GM18858 (cell line): ENCODE measurements around the gene GRAMD4.

Experiments used
- ATAC-seq: cut with Tn5 transposase; IDR thresholded peaks from one replicate; pipeline ENCODE4 v1.9.1; 2021; ENCODE audit not compliant: unreplicated experiment

Gene GRAMD4

DNA sequence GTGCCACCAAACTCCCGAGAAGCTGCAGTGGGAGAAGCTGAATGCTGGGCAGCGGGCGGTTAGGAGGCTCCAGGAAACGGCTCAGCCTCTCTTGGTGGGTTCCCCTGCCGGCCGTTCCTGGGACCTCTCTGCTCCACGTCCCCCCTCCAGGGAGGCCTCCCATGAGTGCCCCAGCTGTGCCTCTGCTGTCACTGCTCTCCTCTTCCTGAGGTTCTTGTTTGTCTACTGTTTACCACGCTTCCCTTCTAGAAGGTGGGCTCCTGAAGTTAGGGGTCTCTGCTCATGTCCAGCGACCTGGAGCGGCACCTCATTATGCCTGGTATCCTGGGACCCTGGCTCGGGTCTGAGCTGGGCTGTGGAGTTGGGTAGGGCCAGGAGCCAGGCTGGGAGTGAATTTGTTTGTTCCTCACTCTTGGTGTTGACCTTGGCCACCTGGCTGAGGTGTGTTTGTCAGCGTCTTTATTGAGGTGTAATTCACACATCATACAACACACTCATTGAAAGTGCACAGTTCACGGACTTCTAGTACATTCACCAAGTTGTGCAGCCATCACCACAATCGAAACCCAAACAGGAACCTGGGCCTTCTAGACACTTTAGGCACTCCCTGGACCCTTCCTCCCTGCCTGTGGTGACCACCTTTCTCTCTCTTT, 37.8 kb upstream of the GRAMD4 start:
- no peak for ATAC-seq

DNA sequence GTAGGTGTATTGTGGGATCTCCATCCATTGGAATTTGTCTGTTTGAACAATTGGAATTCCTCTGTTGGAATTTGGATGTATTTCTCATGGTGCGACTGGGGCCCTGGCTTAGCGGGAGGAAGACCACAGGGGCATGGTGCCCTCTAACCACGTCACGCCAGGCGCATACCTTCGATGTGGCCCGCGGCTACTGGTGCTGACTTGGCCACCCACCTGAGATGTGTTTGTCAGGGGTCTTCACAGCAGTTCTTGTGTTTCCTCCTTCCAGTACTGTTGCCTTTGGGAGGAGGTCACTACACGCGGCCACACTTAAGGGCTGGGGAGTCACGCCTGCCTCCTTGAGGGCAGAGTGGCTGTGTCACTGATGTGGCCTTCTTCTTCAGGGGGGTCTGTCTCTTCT, 36.6 kb upstream of the GRAMD4 start:
- ATAC-seq, result no peak

DNA sequence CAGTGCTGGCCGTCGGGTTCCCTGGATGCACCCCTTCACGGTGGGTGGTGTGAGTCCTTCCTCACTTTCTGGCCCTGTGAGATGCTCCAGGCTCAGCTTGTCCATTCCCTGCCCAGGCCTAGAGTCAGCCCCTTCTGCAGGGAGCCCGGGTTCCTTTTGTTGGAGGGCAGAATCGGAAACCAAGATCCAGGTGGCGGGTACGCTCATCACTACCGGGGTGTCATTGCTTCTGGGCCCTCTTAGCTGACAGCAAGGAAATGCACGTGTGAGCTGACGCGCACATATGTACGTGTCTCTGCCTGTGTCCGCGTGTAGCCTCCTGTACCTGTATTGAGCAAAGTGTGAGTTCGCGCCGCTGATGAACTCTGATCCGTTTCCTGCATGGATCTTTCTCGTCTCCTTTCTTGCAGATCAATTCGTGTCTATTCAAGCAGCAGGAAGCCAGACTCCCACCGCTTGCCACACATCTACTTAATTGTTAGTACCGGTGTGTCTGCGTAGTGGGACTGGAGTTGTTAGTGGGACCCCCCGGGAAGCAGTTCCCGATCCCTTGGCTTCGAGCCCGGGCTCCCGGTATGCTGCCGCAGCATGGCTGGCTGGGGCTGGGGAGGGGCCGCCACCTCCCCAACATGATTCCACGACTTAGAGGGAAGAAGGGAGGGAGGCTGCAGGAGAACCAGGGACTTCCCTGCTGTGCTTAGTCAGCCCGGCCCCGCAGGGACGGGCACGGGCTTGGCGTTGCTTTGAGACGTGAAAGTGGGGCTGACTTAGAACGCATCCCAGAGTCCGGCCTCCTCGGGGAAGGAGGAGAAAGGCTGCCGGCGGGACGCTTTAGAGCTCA, 35.9 kb upstream of the GRAMD4 start:
- ATAC-seq, result no peak

DNA sequence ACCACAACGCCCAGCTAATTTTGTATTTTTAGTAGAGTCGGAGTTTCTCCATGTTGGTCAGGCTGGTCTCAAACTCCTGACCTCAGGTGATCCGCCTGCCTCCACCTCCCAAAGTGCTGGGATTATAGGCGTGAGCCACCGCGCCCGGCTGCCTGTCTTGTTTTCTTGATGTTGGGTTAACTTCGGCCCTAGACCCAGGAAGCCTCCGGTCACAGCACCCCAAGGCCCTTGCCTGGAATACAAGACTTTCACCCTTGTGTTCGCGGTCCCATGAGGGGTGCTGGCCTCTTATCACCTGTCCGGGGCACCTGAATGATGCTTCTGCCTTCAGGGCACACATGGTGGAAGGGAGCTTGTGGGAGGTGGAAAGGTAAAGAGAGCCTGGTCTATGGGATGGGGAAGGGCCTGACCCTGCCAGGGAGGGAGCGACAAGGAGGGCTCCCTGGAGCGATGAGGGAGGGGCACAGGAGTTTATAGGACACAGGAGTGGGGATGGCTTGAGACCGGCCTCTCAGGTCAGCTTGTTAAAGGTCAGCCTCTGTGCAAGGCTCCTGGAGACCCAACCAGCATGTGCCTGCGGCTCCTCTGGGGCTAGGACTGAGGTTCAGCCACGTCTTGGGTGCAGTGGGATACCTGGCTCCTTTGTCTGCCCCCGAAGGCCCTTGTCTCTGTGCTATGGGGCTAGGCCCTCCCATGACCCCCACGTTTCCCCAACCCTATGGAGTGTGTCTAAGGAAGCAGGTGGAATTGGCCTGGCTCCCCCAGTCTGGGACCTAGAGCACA, 34.7 kb upstream of the GRAMD4 start:
- ATAC-seq, result no peak

DNA sequence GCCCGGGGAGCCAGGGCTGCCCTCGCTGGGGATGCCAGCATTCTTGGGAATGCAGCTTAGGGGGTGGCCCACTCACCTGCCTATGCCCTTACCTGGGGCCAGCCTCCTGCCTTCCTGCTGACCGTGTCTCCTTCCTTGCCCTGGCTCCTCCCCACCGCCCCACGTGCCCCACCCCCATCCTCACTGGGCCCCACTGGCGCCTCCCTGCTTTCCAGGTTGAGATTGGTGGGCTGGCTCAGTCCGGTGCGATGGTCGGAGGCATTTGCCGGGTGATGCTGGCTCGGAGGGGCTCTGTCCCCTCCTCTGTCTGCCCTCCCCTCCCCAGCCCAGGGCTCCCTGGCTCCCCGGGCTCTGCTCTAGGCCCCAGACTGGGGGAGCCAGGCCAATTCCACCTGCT, 34.1 kb upstream of the GRAMD4 start:
- no peak for ATAC-seq

DNA sequence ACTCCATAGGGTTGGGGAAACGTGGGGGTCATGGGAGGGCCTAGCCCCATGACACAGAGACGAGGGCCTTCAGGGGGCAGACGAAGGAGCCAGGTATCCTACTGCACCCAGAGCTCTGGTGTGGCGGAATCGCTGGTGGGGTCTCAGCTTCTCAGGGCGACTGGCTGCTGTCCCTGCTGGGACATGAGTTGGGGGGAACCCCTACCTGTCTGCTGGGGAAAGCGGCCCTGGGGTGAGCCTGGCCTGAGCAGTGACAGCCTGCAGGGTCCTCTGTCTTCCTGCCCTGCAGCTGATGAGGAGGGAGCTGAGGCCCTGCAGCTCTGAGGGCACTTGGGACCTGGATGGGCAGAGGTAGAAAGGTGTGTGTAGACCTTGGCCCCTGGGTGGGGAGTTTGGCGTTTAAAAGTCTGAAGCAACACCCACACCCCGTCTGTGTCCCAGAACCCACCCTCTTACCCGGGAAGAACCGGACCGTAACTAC, 33.6 kb upstream of the GRAMD4 start:
- no peak for ATAC-seq

DNA sequence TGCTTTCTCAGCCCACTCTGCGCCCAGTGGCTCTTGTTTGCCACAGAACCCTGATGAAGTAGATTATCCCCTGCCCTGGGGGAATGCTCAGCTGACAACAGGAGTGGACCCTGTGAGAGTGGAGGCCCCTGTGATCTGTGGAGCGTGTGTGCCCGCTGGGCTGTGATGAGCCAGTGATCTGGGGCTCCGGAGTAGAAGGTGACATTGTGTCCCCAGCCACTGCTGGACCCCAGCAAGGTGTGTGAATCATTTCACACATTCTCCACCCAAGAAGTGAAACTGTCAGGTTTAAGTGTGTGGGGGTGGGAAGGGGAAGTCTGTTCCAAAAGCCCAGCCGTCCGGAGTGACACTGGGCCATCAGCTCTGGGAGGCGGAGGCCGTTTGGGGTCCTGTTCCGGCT, 33.1 kb upstream of the GRAMD4 start:
- ATAC-seq, result peak; percentile 29

DNA sequence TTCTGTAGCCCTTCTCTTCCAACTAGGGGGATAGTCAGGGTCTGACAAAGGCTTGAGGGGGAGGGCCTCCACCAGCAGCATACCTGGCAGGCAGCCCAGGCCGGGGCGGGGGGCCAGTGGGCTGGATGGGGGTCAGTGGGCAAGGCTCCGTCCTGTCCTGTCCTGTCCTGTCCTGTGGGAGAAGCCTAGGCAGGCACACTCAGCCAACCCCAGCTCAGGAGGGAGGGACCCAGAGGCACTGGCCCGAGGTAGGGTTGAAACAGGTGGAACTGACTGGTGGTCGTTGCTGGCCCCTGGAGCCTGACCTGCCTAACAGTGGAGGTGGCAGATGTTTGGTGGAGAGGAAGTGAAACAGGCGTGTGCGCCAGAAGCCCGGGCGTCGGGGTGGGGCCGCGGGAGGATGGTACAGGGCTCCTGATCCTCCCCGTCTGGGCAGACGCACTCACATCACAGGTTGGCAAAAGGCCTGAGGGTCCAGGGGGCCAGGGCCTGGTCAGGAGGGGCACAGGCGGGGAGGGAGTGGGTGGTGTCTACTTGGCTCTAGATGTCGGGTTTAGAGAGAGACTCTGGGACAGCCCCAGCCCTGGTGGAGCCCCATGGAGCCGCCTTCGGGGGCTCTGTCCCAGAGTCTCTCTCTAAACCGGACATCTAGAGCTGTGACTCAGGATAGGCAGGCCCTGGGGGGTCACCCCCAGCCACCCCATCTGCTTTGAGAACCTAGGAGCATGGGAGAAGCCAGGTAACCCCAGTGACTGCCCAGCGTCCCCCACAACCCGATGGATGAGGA, 32.5 kb upstream of the GRAMD4 start:
- ATAC-seq, result peak; percentile 43

DNA sequence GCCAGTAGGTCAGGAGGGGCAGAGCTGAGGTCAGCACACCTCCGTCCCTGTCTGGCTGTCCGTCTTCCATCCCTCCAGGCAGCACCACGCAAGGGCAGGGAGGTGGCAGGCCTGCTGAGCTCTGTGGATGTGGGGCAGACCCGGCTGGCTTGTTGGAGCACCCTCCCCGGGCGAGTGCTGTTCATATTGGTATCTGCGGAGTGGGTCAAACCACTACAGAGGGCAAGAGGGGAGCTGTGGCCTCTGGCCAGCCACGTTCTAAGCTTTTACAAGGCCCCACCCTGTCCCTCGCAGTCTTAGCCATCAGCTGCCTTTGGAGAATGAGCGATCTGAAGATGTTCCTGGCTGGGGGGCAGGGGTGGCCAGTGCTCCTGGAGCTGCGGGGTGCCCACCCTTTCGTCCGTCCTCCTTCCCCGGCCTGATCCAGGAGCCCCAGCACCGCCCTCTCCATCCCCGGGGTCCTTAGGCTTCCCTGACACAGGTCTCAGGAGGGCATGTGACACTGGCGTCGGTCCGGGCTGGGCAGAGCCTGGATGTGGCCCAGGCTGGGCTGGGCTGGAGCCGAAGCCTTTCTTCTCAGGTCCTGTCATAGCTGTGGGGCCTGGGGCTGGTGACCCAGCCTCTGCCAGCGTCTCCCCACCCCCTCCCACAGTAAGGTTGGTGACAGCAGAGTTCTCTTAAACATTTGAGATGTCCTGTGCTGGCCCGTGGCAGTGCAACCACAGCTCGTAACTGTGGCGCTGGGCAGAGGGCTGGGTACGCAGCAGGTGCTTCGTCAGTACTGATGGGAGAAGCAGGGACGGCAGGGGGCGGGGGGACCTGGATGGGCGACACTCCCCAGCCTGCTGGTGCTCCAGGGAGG, 31.7 kb upstream of the GRAMD4 start:
- no peak for ATAC-seq

DNA sequence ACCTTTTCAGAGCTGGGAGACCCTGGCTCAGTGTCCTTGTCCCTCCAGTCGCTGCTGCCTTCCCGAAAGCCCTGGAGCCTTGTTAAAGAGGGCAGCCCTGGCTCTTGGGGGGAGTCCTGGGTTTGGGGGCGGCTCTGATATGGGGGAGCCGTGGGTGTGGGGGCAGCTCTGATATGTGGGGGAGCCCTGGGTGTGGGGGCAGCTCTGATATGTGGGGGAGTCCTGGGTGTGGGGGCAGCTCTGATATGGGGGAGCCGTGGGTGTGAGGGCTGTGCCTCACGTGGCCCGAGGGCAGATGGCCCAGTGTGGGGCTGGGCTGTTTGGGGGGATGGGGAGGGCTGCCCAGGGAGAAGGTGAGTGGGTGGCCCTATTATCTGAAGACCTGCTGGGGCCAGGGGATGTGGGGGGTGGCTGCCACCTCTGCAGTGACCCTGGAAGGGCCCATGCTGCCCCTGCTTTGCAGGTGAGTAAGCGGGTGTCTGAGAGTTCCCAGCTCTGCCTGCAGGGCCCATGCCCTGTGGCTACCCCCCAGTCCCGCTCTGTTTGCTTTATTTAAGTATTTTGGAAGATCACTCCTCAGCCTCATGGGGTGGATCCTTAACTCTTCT, 30.9 kb upstream of the GRAMD4 start:
- ATAC-seq, result no peak

DNA sequence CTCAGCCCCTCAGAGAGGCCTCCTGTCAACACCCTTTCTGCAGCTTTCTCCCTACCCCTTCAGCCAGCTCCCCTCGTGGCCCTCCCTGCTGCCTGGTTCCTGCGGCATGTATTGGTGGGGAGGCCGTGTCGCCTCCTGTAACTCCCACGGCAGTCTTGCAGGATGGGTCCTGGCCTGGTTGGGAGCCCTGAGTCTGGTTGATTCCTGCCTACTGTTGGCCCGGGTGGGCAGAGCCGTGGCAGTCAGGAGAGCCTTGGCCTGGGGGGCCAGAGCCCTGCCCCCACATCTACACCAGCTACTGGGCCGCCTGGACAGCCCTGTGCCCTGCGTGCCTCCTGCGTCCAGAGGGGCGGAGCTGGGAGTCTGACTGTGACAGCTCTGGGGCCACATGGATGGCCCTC, 30.3 kb upstream of the GRAMD4 start:
- no peak for ATAC-seq

DNA sequence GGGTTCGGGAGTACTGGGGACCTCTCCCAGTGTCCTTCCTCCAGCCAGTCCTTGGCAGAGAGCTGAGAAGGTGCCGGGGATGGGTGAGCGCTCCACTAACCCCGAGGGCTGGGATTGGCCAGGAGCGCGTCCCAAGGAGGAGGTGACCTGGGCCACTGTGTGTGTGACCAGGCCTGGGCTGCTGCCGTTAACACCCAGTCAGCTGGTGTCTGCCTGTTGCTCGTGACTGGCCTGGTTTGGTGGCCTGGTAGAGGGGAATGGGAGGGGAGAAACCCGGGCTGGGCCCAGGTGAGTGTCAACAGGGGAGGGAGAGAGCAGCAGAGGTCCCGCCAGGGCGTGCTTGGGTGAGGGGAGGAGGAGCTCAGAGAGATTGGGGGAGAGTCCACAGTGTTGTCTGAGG, 29.9 kb upstream of the GRAMD4 start:
- ATAC-seq, result no peak

DNA sequence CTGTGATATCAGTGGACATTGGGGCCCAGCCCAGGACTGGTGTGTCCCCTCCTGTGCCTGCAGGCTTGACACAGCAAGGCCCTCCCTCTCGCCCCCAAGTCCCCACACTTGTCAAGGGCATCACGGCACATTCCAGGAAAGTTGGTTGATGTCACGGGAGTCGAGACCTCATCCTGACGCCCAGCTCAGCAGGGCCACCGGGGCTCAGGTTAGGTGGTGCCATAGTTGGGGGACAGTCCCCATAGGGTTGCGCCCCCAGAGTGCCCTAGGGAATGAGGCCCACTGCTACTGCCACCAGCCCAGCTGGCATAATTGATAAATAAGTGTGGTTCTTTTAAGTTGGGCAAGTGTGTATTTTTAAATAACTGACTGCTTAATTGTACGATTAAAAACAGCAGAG, 28.3 kb upstream of the GRAMD4 start:
- ATAC-seq, result no peak

DNA sequence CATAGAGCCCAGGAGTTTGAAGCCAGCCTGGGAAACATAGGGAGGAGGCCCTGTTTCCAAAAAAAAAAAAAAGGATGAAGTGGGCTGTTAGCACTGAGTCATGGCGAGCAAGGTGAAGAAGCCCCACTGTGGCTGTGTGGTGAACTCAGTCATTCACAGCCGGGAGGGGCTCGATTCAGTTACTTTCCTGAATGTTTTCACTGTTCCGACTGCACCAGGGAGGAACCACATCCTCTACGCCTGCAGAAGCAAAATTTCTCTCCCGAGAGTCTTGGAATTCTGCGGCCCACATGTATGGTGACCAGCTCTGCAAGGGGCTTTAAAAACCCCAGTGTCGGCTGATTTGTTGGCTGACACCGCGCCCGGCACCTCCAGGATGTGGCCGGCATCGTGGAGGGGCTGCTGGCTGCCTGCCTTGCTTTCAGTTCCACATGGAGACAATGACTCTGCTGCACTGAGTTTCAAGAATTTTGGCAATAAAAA, 27.8 kb upstream of the GRAMD4 start:
- ATAC-seq, result no peak

DNA sequence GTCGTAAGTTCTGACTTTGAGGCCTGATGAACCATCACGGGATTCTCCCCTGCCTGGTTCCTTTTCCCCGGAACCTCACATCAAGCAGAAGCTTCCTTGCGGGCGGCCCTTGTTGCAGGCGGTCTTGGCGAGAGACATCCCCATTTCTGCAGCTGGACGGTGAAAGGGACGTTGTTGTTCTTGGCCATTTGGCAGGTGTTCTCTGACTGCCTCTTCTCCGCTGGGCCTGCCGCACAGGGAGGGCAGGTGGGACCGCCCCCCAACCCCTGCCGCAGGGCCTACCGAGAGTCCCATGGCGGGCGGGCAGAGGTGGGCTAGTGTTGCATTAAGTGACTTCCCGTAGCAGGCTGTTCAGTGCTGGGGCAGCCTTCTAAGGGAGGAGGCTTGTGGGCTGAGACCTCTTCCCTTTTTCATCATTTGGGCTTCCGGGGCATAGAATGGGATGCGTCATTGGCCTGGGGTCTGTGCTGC, 26.9 kb upstream of the GRAMD4 start:
- ATAC-seq, result no peak

DNA sequence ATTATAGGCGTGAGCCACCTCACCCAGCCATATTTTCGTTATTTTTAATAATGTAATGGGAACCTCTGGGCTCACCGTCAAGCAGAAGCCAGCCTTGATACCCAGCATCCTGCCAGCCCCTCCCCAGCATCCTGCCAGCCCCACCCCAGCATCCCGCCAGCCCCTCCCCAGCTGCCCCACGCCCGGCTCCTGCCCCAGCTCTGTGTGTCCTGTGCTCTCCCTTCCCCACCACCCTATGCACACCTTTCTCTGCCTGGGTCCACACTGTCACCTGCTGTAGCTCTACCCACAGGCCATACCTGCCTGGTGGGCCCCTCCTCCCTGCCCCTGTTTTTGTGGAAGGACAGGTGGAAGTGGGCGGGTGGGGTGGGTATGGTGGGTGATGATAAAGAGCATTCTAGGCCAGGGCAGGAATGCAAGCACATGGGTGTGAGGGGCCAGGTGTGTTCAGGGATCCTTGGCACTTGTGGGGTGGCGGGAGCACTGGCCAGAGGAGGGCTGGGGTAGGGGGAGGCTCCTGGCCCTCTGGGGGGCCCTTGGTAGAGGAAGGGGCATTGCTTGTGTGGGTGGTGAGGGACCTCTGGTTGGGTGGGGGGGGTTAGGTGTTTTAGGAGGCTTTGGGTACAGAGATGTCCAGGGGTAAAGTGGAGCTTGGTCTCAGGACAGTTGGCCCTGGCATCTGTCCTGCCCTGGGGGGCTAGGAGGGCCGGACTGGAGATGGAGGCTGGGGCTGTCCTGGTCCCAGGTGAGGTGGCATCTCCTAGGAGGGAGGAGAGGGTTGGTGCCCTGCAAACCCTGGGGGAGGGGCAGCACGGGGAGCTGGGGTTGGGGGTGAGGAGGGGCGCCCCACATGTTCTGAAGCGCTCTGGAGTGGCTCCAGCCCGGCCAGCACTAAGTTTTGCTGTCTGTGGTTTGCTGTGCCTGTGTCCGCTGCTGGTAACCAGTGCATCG, 25.9 kb upstream of the GRAMD4 start:
- ATAC-seq, result no peak

DNA sequence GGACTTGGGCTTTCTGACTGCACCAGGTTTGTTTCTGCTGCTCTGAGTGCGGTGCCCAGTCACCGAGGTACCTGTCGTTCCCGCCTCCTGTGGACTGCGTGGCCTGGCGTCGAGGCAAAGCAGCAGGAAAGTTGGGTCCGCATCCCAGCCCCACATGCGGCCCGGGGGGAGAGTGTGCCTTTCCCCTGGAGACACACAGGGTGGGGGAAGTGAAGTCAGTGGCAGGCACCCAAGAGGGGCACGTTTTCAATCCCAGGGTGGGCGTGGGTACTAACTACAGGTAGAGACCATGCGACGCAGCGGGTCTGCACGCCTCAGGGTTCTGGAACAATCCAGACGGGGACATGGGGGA, 25.3 kb upstream of the GRAMD4 start:
- ATAC-seq, result no peak

DNA sequence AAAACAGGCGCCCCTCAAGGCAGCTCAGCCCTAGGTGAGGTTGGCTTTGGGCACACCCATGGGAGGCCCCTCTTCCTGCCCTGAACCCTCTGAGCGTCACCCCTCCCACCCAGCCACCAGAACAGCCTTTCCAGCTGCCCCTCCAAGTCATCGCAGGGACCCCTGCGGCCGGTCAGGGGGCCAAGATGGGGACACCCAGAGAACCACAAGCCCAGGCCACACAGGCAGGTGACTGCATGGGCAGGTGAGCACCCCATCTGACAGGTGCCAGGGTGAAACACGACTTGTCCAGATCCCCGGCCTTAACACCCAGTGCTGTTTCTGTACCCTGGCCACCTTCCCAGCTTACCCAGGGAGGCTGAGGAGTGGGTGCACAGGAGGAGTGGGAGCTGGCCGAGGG, 24.6 kb upstream of the GRAMD4 start:
- ATAC-seq, result no peak
